Vagina (tissue), 2 donors: ENCODE results near the gene MEF2C. TPM values are rescaled to one million over a fixed set of nuclear protein-coding genes. Genes with fewer than 3 reads are reported as not detected.

Experiments
- DNase-seq, 2 donors: peaks; one replicate each; pipeline ENCODE4 v3.0.0-alpha.2; 2017; ENCODE audit errors: extremely low spot score in 2 of 2
- H3K27ac ChIP-seq: fragments of 200-600 bp; sonication (generic); one replicate; pipeline ENCODE4 v1.5.1; 2019
- H3K27me3 ChIP-seq: fragments of 200-600 bp; sonication (generic); one replicate; pipeline ENCODE4 v1.5.1; 2019
- H3K36me3 ChIP-seq, 2 donors: fragments of 200-600 bp; sonication (generic); one replicate each; pipeline ENCODE4 v1.5.1; 2017 to 2019
- H3K4me1 ChIP-seq: fragments of 200-600 bp; sonication (generic); one replicate; pipeline ENCODE4 v1.5.1; 2019
- H3K4me3 ChIP-seq, 2 donors: fragments of 200-600 bp; sonication (generic); 1 replicate in 1 of 2; 2 replicates in 1 of 2; pipeline ENCODE4 v1.5.1; 2016 to 2019
- H3K9me3 ChIP-seq: fragments of 200-600 bp; sonication (generic); one replicate; pipeline ENCODE4 v1.5.1; 2019
- POLR2A ChIP-seq, 2 donors: fragments of 450-650 bp; IDR thresholded peaks; one replicate each; pipeline ENCODE4 v1.6.1; 2017; ENCODE audit warnings: antibody characterized with exemption in 2 of 2, mild to moderate bottlenecking in 2 of 2, moderate library complexity in 2 of 2
- POLR2AphosphoS5 ChIP-seq, 2 donors: sonication (generic); formaldehyde crosslinking; IDR thresholded peaks; one replicate each; pipeline ENCODE4 v1.9.0; 2017; ENCODE audit warnings: antibody characterized with exemption in 2 of 2, mild to moderate bottlenecking in 2 of 2, low read depth in 1 of 2; ENCODE audit not compliant: insufficient read depth in 1 of 2
- intact Hi-C: fragments of 100-400 bp; cut with DNase I; formaldehyde crosslinking; loops from one replicate; pipeline ENCODE4 v1.15.1; 2023
- total RNA-seq: library from RNA; depleted of rRNA; stranded (reverse); fragments of >200 nt; gene quantifications from one replicate; pipeline ENCODE4 v1.2.3, GENCODE V29; 2016
- TF ChIP-seq, protein P1 (sequence below), 3 experiments: fragments of 450-650 bp in 2 of 3; fragments of 200-600 bp in 1 of 3; sonication (generic) in 1 of 3; IDR thresholded peaks; one replicate each; pipeline ENCODE4 v1.5.1; 2017 to 2019; ENCODE audit warnings: antibody characterized with exemption in 3 of 3, mild to moderate bottlenecking in 2 of 3, moderate library complexity in 2 of 3

MEF2C gene
- total RNA-seq, 1 donor from 2014 or later: 22.3 TPM

DNA sequence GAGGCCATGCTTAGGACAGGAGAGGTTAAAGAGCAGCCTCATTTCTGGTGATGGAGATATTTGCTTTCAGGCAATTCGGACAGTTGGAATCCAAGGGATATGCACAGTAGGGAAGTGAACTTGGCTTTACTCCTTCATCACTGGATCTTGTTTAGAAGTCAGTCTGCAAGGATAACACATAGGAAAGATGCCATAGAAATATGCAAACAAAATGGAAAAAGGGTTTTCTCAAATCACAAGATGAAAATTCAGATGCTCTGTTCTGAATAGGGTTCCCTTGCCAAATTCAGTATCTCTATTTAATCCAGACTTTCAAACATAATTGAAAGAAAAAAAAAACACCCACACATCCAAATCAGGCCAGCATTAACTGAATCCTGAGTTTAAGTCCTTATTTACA is 166.9 kb downstream of the MEF2C start:
- H3K27me3 ChIP-seq: no peaks in the 10 kb centered on the region
- H3K27ac ChIP-seq: no peak overlapping the region
- no peaks in the 10 kb centered on the region for H3K9me3 ChIP-seq
- H3K36me3 ChIP-seq: no peaks in the 10 kb centered on the region
- H3K4me1 ChIP-seq: no peaks in the 10 kb centered on the region
- no peak for DNase-seq
- TF ChIP-seq POLR2A (IDR thresholded peaks at IDR 0.05): no peak
- TF ChIP-seq POLR2AphosphoS5 (IDR thresholded peaks at IDR 0.05; ENCODE audit: insufficient read depth in 1 of 2, low read depth in 1 of 2): no peak
- TF ChIP-seq, protein P1, sequence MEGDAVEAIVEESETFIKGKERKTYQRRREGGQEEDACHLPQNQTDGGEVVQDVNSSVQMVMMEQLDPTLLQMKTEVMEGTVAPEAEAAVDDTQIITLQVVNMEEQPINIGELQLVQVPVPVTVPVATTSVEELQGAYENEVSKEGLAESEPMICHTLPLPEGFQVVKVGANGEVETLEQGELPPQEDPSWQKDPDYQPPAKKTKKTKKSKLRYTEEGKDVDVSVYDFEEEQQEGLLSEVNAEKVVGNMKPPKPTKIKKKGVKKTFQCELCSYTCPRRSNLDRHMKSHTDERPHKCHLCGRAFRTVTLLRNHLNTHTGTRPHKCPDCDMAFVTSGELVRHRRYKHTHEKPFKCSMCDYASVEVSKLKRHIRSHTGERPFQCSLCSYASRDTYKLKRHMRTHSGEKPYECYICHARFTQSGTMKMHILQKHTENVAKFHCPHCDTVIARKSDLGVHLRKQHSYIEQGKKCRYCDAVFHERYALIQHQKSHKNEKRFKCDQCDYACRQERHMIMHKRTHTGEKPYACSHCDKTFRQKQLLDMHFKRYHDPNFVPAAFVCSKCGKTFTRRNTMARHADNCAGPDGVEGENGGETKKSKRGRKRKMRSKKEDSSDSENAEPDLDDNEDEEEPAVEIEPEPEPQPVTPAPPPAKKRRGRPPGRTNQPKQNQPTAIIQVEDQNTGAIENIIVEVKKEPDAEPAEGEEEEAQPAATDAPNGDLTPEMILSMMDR (IDR thresholded peaks at IDR 0.05): no peak
- no peak overlapping the region for H3K4me3 ChIP-seq
- intact Hi-C loops: no loop called here

DNA sequence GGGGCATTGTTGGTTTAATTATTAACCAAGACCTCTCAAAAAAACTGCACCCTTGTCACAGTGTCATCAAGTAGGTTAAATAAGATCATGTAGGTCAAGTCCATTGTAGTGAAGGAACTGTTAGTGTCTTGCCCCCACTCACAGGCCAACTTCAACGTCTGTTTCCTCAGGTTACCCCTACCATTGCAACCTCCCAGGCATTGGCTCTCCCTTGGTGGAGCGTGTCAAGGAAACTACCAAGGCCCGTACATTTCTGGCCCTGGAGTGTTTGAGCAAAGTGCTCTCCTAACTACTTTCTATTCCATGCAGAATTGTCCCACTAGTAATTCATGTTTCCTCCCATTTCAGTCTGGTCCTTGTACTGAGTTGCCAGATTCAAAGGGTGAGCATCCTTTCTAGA is 167.5 kb downstream of the MEF2C start:
- no peaks in the 10 kb centered on the region for H3K27me3 ChIP-seq
- no peak overlapping the region for H3K27ac ChIP-seq
- no peak for DNase-seq
- no peak for TF ChIP-seq POLR2A (IDR thresholded peaks at IDR 0.05)
- H3K9me3 ChIP-seq: no peaks in the 10 kb centered on the region
- H3K4me1 ChIP-seq: no peaks in the 10 kb centered on the region
- intact Hi-C loops: no loop called here
- H3K36me3 ChIP-seq: no peaks in the 10 kb centered on the region
- no peak overlapping the region for H3K4me3 ChIP-seq

DNA sequence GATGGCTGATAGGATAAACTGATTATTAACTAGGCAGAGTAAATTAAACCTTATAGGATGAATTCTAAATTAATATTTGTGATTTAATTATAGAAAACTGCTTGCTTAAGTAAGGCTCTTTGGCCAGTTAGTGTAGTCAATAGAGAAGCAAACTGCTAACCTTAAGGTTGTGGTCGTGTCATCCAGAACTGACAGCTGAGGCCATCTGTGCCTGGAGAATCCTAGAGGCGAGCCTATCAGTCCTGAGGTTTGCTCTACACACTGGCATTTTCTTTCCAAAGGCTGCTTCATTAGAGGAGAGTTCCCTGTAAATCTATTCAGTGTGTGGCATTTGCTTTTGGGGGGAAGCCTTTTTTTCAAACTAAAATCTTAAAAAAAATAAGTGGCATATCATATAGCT is 169.2 kb downstream of the MEF2C start:
- intact Hi-C loops: no loop called here
- Histone ChIP-seq H3K27me3 (no peaks in the 10 kb centered on the region), H3K9me3 (no peaks in the 10 kb centered on the region), H3K4me3 (no peak overlapping the region), H3K27ac (no peak overlapping the region), H3K4me1 (no peaks in the 10 kb centered on the region), H3K36me3 (no peaks in the 10 kb centered on the region)
- DNase-seq: no peak
- no peak for TF ChIP-seq POLR2A (IDR thresholded peaks at IDR 0.05)
- TF ChIP-seq, protein P1 (IDR thresholded peaks at IDR 0.05): no peak
- TF ChIP-seq POLR2AphosphoS5 (IDR thresholded peaks at IDR 0.05; ENCODE audit: insufficient read depth in 1 of 2, low read depth in 1 of 2): no peak

DNA sequence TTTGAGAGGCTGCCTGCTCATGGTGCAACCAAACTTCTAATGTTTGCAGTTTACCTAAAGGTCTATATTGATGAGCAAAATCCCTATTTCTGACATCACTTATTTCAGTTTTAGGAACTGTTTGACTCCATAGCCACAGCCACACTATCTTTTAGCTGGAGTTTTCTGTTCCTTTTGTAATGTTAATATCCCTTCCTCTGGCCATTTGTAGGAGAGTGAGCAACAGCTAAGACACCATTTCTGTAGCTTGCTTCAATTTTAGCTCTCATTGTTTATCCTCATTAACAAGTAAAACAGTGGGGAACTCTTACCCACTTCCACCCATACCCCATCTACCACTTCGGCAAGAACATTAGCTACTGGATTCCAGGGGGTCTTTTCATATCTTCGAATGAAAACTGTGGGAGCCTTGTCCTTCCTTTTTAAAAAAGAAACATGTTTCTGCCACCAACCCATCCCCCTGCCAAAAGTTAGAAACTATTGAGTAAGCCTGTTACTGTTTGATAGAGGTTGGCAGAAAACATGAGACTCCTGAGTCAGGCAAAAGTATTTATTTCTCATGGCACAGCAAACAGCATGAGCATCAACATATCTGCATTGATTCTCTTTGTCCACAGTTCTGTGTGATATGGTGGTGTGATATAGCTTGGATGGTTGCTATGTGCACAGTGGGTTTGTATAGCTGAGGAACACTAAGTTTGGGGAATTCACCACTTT is 174.1 kb downstream of the MEF2C start:
- Histone ChIP-seq H3K9me3 (no peaks in the 10 kb centered on the region), H3K4me1 (no peaks in the 10 kb centered on the region), H3K27ac (no peak overlapping the region), H3K27me3 (no peaks in the 10 kb centered on the region), H3K36me3 (no peaks in the 10 kb centered on the region), H3K4me3 (no peak overlapping the region)
- DNase-seq: no peak
- TF ChIP-seq, protein P1 (IDR thresholded peaks at IDR 0.05): no peak
- no peak for TF ChIP-seq POLR2AphosphoS5 (IDR thresholded peaks at IDR 0.05; ENCODE audit: insufficient read depth in 1 of 2, low read depth in 1 of 2)
- TF ChIP-seq POLR2A (IDR thresholded peaks at IDR 0.05): no peak
- intact Hi-C loops: no loop called here

DNA sequence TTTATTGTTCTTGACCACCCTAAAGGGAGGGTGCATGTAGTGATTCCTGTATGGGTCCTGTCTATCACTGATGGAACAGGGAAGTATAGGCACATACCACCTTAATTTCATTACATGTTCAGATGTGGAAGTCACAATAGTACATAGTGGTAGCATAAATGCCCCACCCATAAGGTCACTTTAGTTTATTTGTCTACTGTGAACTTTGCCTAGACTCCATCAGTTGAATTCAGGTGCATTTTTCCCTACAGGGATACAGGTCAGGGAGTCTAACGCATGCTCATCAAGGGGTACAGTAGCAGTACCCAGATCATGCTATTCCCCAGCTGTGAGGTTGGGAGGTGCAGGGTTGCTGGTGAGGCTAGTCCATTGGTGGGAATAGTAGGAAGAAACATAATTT is 175.0 kb downstream of the MEF2C start:
- intact Hi-C loops: no loop called here
- Histone ChIP-seq H3K4me1 (no peaks in the 10 kb centered on the region), H3K9me3 (no peaks in the 10 kb centered on the region), H3K36me3 (no peaks in the 10 kb centered on the region), H3K27me3 (no peaks in the 10 kb centered on the region), H3K27ac (no peak overlapping the region), H3K4me3 (no peak overlapping the region)
- TF ChIP-seq POLR2AphosphoS5 (IDR thresholded peaks at IDR 0.05; ENCODE audit: insufficient read depth in 1 of 2, low read depth in 1 of 2): no peak
- TF ChIP-seq POLR2A (IDR thresholded peaks at IDR 0.05): no peak
- TF ChIP-seq, protein P1 (IDR thresholded peaks at IDR 0.05): no peak
- no peak for DNase-seq
